SK-N-SH (cell line): ENCODE results near the gene KLF15. TPM values are rescaled to one million over a fixed set of nuclear protein-coding genes. Genes with fewer than 3 reads are reported as not detected.

ENCODE experiments used
- CTCF ChIA-PET: fragments of 300-600, 350-600 bp; formaldehyde crosslinking; extraction: SDS; loops from one replicate; lab custom pipeline; 2021; lab: Yijun Ruan, JAX
- POLR2A ChIA-PET: fragments of 350-600 bp; sonication (Branson Sonifier 250); formaldehyde crosslinking; extraction: SDS; loops from one replicate; lab custom pipeline; 2020; ENCODE audit warnings: antibody characterized with exemption, inconsistent platforms; lab: Yijun Ruan, JAX
- DNase-seq: peaks from one replicate; pipeline ENCODE4 v3.0.0; 2012
- H2AFZ ChIP-seq: fragments of 200-600 bp; sonication (generic); 2 replicates; pipeline ENCODE4 v1.8.1; 2016; ENCODE audit warnings: antibody characterized with exemption, mild to moderate bottlenecking, low read depth
- H3F3A ChIP-seq: fragments of 200-600 bp; sonication (generic); replicated peaks from 2 replicates; pipeline ENCODE3; 2016; ENCODE audit warnings: antibody characterized with exemption, mild to moderate bottlenecking; ENCODE audit not compliant: insufficient read depth
- H3K27ac ChIP-seq, 2 experiments: fragments of 200-500 bp in 1 of 2; fragments of 200-600 bp in 1 of 2; sonication (Bioruptor generic) in 1 of 2; sonication (generic), shearing (Covaris generic) in 1 of 2; 2 replicates each; pipeline versions ENCODE4 v1.5.1 to v1.6.1; 2014 to 2016; ENCODE audit warnings: low read depth in 2 of 2, inconsistent platforms in 1 of 2, low read length in 1 of 2, mild to moderate bottlenecking in 1 of 2, mixed read lengths in 1 of 2
- H3K27me3 ChIP-seq: fragments of 200-600 bp; sonication (generic), shearing (Covaris generic); 2 replicates; pipeline ENCODE4 v1.6.1; 2016; ENCODE audit warnings: mixed run types; ENCODE audit not compliant: insufficient read depth
- H3K36me3 ChIP-seq, 2 experiments: fragments of 200-500 bp in 1 of 2; fragments of 200-600 bp in 1 of 2; sonication (Bioruptor generic) in 1 of 2; sonication (generic) in 1 of 2; replicated peaks in 1 of 2; 2 replicates each; pipeline versions ENCODE3 to v1.5.1; 2014 to 2016; ENCODE audit warnings: low read length in 1 of 2, mild to moderate bottlenecking in 1 of 2; ENCODE audit not compliant: insufficient read depth in 2 of 2, control insufficient read depth in 1 of 2
- H3K4me1 ChIP-seq, 2 experiments: fragments of 200-500 bp in 1 of 2; fragments of 200-600 bp in 1 of 2; sonication (Bioruptor generic) in 1 of 2; sonication (generic), shearing (Covaris generic) in 1 of 2; 2 replicates each; pipeline versions ENCODE4 v1.5.1 to v1.6.1; 2014 to 2016; ENCODE audit warnings: low read depth in 1 of 2, low read length in 1 of 2, mixed run types in 1 of 2; ENCODE audit not compliant: insufficient read depth in 2 of 2, control insufficient read depth in 1 of 2
- H3K4me2 ChIP-seq: fragments of 200-600 bp; sonication (generic), shearing (Covaris generic); 2 replicates; pipeline ENCODE4 v1.6.1; 2017; ENCODE audit warnings: mixed run types
- H3K4me3 ChIP-seq, 2 experiments: fragments of 200-500 bp in 1 of 2; fragments of 200-600 bp in 1 of 2; sonication (Bioruptor generic) in 1 of 2; sonication (generic), shearing (Covaris generic) in 1 of 2; 2 replicates each; pipeline versions ENCODE4 v1.5.1 to v1.8.1; 2014 to 2016; ENCODE audit warnings: low read depth in 2 of 2, inconsistent platforms in 1 of 2, low read length in 1 of 2, mild to moderate bottlenecking in 1 of 2, mixed read lengths in 1 of 2, moderate library complexity in 1 of 2
- H3K79me2 ChIP-seq: fragments of 200-600 bp; sonication (generic); 2 replicates; pipeline ENCODE4 v1.8.1; 2017; ENCODE audit warnings: mild to moderate bottlenecking; ENCODE audit not compliant: insufficient read depth
- H3K9ac ChIP-seq: fragments of 200-600 bp; sonication (generic); 2 replicates; pipeline ENCODE4 v1.6.1; 2017; ENCODE audit warnings: mixed run types
- H3K9me2 ChIP-seq: fragments of 200-600 bp; sonication (generic); 2 replicates; pipeline ENCODE4 v1.6.1; 2017; ENCODE audit warnings: mixed run types
- H3K9me3 ChIP-seq: fragments of 200-600 bp; sonication (generic); 2 replicates; pipeline ENCODE4 v1.6.1; 2017; ENCODE audit warnings: mixed run types, mild to moderate bottlenecking, moderate library complexity
- H4K20me1 ChIP-seq: fragments of 200-600 bp; sonication (generic); 2 replicates; pipeline ENCODE4 v1.6.1; 2017; ENCODE audit warnings: mild to moderate bottlenecking, mixed run types; ENCODE audit not compliant: insufficient read depth
- CHD2 ChIP-seq: fragments of 150-350 bp; IDR thresholded peaks from 2 replicates; pipeline ENCODE4 v1.6.1; 2018; ENCODE audit warnings: low read length; ENCODE audit not compliant: partially characterized antibody
- CTCF ChIP-seq: fragments of 200-600 bp; sonication (generic); IDR thresholded peaks from 2 replicates; pipeline ENCODE4 v1.6.1; 2017; ENCODE audit warnings: antibody characterized with exemption, mild to moderate bottlenecking, moderate library complexity
- FOXJ3 ChIP-seq: sonication (generic); formaldehyde crosslinking; IDR thresholded peaks from 2 replicates; pipeline ENCODE4 v1.5.1; 2020; ENCODE audit warnings: mild to moderate bottlenecking, missing genetic modification reagents
- MEF2A ChIP-seq: IDR thresholded peaks from 2 replicates; pipeline ENCODE4 v1.4.0; 2012; ENCODE audit warnings: low read depth, borderline replicate concordance
- PBX3 ChIP-seq: IDR thresholded peaks from 2 replicates; pipeline ENCODE4; 2012
- RAD21 ChIP-seq: IDR thresholded peaks from 2 replicates; pipeline ENCODE4 v1.6.1; 2012; ENCODE audit warnings: mild to moderate bottlenecking, low read length
- RFX5 ChIP-seq: IDR thresholded peaks from 2 replicates; pipeline ENCODE4 v1.6.1; 2012; ENCODE audit warnings: mild to moderate bottlenecking, improper control_type of control experiment, low read length
- RXRA ChIP-seq: IDR thresholded peaks from 2 replicates; pipeline ENCODE4 v1.4.0; 2012; ENCODE audit warnings: low read depth, mild to moderate bottlenecking, borderline replicate concordance
- TAF1 ChIP-seq: IDR thresholded peaks from 2 replicates; pipeline ENCODE4 v1.6.1; 2012; ENCODE audit warnings: low read depth, mild to moderate bottlenecking, low read length, moderate library complexity, borderline replicate concordance
- TEAD4 ChIP-seq: IDR thresholded peaks from 2 replicates; pipeline ENCODE4 v1.4.0; 2012; ENCODE audit warnings: mild to moderate bottlenecking, borderline replicate concordance; ENCODE audit not compliant: insufficient read depth
- USF2 ChIP-seq: fragments of 150-350 bp; IDR thresholded peaks from 2 replicates; pipeline ENCODE4 v1.6.1; 2017; ENCODE audit warnings: antibody characterized with exemption, low read length, low read depth, borderline replicate concordance
- ZBTB33 ChIP-seq: IDR thresholded peaks from 2 replicates; pipeline ENCODE4 v1.4.0; 2012; ENCODE audit warnings: low read depth, borderline replicate concordance
- WGBS: methylation state at CpG from one replicate; pipeline ENCODE4 v1.1.6; 2017; ENCODE audit warnings: low lambda C conversion rate; 5-methylcytosine and 5-hydroxymethylcytosine counted together
- polyA plus RNA-seq, 3 experiments: library from polyadenylated mRNA; depleted of rRNA; stranded (reverse); fragments of >200 nt; gene quantifications; 2 replicates each; pipeline ENCODE4 v1.2.3, GENCODE V29; 2012

The KLF15 gene
- polyA plus RNA-seq, 1 of the 3 experiments (the other 2 are of a cell fraction), result 0.28 TPM

GRCh38 chr3:126380011-126380768, 23.0 kb upstream of the KLF15 start:
- no peaks in the 10 kb centered on the region for H3F3A ChIP-seq
- H3K36me3 ChIP-seq, result no peaks in the 10 kb centered on the region
- H3K9me3 ChIP-seq, result no peaks in the 10 kb centered on the region
- H3K9me2 ChIP-seq, result no peaks in the 10 kb centered on the region
- 44% methylated on average over 15 of the region's 17 CpGs for WGBS
- no peak overlapping the region for H2AFZ ChIP-seq
- H3K4me2 ChIP-seq, result no peak overlapping the region
- no peak for TF ChIP-seq CHD2
- no peak for TF ChIP-seq CTCF
- no peak for TF ChIP-seq RFX5
- no peak for TF ChIP-seq RXRA
- no peak for TF ChIP-seq MEF2A
- no peak for TF ChIP-seq ZBTB33
- no peak for TF ChIP-seq TEAD4
- TF ChIP-seq FOXJ3 (CRISPR knock-in tag), result no peak
- peaks cover 0 to 13% of the 10 kb centered on the region in 2 experiments; a peak in 1 of 4 replicates for H3K4me1 ChIP-seq
- peaks cover 7% of the 10 kb centered on the region; the same call in 1 of the 2 replicates for H3K27me3 ChIP-seq
- no peak overlapping the region for H3K4me3 ChIP-seq
- H3K27ac ChIP-seq, result no peak overlapping the region
- H3K9ac ChIP-seq, result no peak overlapping the region
- CTCF ChIA-PET, result interaction anchor here (0.9 to 5.3 kb wide), 2 partner anchors 9 to 15 kb away, joined by 3 to 30 read pairs; no protein-coding TSS in a partner anchor
- no peaks in the 10 kb centered on the region for H3K79me2 ChIP-seq
- no peaks in the 10 kb centered on the region for H4K20me1 ChIP-seq
- no peak for DNase-seq
- POLR2A ChIA-PET, result no interaction called here

- DNase-seq, result no peak
- no peak overlapping the region for H3K4me3 ChIP-seq
- H2AFZ ChIP-seq, result no peak overlapping the region
- no peaks in the 10 kb centered on the region for H3K36me3 ChIP-seq
- H3K27me3 ChIP-seq, result peaks cover 8% of the 10 kb centered on the region; the same call in 1 of the 2 replicates
- no peaks in the 10 kb centered on the region for H3F3A ChIP-seq
- no peaks in the 10 kb centered on the region for H3K9me2 ChIP-seq
- no peak overlapping the region for H3K27ac ChIP-seq
- H3K79me2 ChIP-seq, result no peaks in the 10 kb centered on the region
- POLR2A ChIA-PET, result no interaction called here
- peaks cover 0 to 21% of the 10 kb centered on the region in 2 experiments; a peak in 1 of 4 replicates for H3K4me1 ChIP-seq
- no peaks in the 10 kb centered on the region for H3K9me3 ChIP-seq
- CTCF ChIA-PET, result interaction anchor here (0.7 to 5.3 kb wide), 6 partner anchors 11 to 302 kb away, joined by 3 to 30 read pairs (median 3); no protein-coding TSS in a partner anchor
- no peaks in the 10 kb centered on the region for H4K20me1 ChIP-seq
- no peak overlapping the region for H3K4me2 ChIP-seq
- no peak overlapping the region for H3K9ac ChIP-seq
- 27% methylated on average over 3 of the region's 6 CpGs for WGBS
- TF ChIP-seq USF2 (no peak), PBX3 (no peak), RAD21 (no peak), TAF1 (no peak), CHD2 (no peak), CTCF (no peak)
These were observed 21.1 kb upstream of the KLF15 start for GRCh38 chr3:126378341-126378751.
